Mesothelial cell of epicardium (in vitro differentiated cells): ENCODE measurements around the gene SERPINE2. TPM values are rescaled to one million over a fixed set of nuclear protein-coding genes. Genes with fewer than 3 reads are reported as not detected.

ENCODE experiments used
- DNase-seq, 2 experiments: peaks; one replicate each; pipeline ENCODE4 v3.0.0; 2021; ENCODE audit warnings: low spot score in 2 of 2; ENCODE audit not compliant: unreplicated experiment in 2 of 2
- H3K27ac Mint-ChIP-seq: 2 replicates; pipeline ENCODE4 v1.8.0; 2021; ENCODE audit warnings: mixed read lengths
- H3K27me3 Mint-ChIP-seq: 2 replicates; pipeline ENCODE4 v1.8.0; 2021; ENCODE audit warnings: low read depth, mixed read lengths
- H3K36me3 Mint-ChIP-seq: 2 replicates; pipeline ENCODE4 v1.8.0; 2021; ENCODE audit warnings: mixed read lengths
- H3K4me1 Mint-ChIP-seq: 2 replicates; pipeline ENCODE4 v1.8.0; 2021; ENCODE audit warnings: mixed read lengths
- H3K4me3 Mint-ChIP-seq: 2 replicates; pipeline ENCODE4 v1.8.0; 2021; ENCODE audit warnings: mild to moderate bottlenecking, moderate library complexity, mixed read lengths
- H3K9me3 Mint-ChIP-seq: 2 replicates; pipeline ENCODE4 v1.8.0; 2021; ENCODE audit warnings: mixed read lengths
- CTCF ChIP-seq: fragments of 200-600 bp; sonication (generic); IDR thresholded peaks from one replicate; pipeline ENCODE4 v1.5.0; 2021; ENCODE audit warnings: antibody characterized with exemption; ENCODE audit not compliant: unreplicated experiment
- total RNA-seq: library from RNA; stranded (reverse); gene quantifications from 3 replicates; pipeline ENCODE4 v1.2.1, GENCODE V29; 2021

SERPINE2 gene
- total RNA-seq, 1 donor from 2014 or later, result 49.9 TPM

- Mint-ChIP-seq H3K27me3 (no peaks in the 10 kb centered on the region), H3K36me3 (peaks cover 1% of the 10 kb centered on the region), H3K4me1 (peaks cover 26% of the 10 kb centered on the region), H3K9me3 (no peaks in the 10 kb centered on the region), H3K27ac (no peak overlapping the region), H3K4me3 (no peak overlapping the region)
- no peak for TF ChIP-seq CTCF
- no peak for DNase-seq
Observed at GRCh38 chr2:223947711-223948205, 91.3 kb downstream of the SERPINE2 start.

DNA sequence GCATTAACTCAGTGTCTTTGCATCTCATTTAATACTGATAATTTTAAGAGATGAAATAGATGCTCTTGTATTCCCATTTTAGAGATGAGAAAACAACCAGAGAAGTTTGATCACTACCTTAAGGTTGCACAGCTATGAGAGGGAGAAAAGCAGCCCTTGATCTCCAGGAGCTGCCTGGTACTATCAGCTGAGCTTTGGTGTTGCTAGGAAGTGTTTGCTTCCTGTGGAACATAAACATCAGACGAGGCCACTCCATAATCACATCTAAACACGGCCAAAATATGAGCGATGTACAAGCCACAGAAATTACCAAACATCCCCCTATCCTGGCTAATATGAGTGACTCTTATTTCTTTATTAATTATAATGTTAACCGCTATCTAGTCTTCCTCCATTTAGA, 93.3 kb downstream of the SERPINE2 start:
- DNase-seq, result no peak
- Mint-ChIP-seq H3K4me1 (peaks cover 28% of the 10 kb centered on the region), H3K4me3 (peak overlapping the region; percentile 93), H3K36me3 (peaks cover 4% of the 10 kb centered on the region), H3K9me3 (no peaks in the 10 kb centered on the region), H3K27ac (no peak overlapping the region), H3K27me3 (no peaks in the 10 kb centered on the region)
- TF ChIP-seq CTCF, result no peak

DNA sequence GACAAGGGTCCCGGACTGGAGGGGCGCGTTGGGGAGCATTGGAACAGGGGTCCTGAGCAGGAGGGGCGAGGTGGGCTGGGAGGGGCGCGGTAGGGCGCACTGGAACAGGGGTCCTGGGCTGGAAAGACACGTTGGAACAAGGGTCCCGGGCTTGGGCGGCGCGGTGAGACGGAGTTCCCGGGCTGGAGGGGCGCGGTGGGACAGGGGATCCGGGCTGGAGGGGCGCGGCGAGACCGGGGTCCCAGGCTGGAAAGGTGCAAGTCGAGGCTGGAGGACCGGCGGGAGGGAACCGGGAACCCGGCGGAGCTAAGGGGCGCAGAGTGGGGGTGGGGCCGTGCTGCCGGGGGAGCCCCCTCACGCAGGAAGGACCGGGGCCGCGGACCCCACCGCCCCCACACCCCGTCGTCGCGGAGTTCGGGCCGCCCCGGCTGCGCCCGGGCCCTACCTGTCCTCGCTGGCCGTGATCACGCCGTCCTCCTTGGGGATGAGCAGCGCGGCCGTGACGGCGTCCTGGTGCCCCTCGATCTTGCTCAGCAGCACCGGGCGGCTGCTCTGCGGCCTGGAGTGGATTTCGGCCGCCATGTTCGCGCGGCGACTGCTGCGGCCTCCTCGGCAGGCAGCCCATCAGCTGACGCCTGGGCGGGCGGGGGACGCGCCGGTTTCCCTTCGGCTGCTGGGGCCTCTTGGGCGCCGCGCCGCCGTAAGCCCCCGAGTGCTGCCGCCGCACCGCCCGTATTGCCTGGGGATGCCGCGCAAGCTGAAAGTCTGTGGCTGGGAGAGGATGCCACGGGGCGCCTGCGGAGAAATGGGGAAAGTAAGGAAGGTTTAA, 94.2 kb downstream of the SERPINE2 start, which contains the start of gene WDFY1:
WDFY1 (minus strand) TSS at position 633 of the 829 bp plus-strand sequence; CDS start at position 582, 51 bp downstream.
- Mint-ChIP-seq H3K36me3 (peaks cover 4% of the 10 kb centered on the region), H3K4me3 (peak within 1 kb of the TSS; percentile 93), H3K27ac (peak within 1 kb of the TSS; percentile 93), H3K4me1 (peaks cover 26% of the 10 kb centered on the region), H3K27me3 (no peaks in the 10 kb centered on the region), H3K9me3 (no peaks in the 10 kb centered on the region)
- DNase-seq, result peak; percentile 78 to 88
- no peak for TF ChIP-seq CTCF

GRCh38 chr2:223944166-223944702, 94.9 kb downstream of the SERPINE2 start:
- no peak for TF ChIP-seq CTCF
- H3K36me3 Mint-ChIP-seq, result peaks cover 10% of the 10 kb centered on the region
- H3K4me1 Mint-ChIP-seq, result peaks cover 26% of the 10 kb centered on the region
- H3K27me3 Mint-ChIP-seq, result no peaks in the 10 kb centered on the region
- no peaks in the 10 kb centered on the region for H3K9me3 Mint-ChIP-seq
- peak overlapping the region; percentile 93 for H3K4me3 Mint-ChIP-seq
- peak overlapping the region; percentile 93 for H3K27ac Mint-ChIP-seq
- DNase-seq, result peak; percentile 23 to 63

DNA sequence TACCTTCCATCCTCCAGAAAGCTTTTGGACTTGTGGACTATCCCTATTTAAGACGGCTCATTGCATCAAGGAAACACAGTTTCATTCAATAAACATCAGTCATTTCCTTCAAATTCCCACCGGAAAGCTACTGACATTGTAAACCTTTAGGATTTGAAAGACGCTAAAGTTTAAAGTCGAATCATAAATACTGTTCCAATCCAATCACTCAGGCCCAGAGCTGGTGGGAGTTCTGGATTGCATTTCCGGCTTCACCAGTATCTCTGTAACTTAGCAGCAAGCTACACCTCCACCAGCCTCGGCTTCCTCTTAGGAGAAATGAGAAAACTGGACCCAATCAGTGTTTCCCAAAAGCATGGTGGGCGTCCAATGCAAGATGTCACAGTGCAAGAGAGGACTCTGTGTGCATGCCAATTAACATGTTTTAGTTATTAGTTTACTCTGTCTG, 95.5 kb downstream of the SERPINE2 start:
- H3K4me3 Mint-ChIP-seq, result peak overlapping the region; percentile 93
- H3K36me3 Mint-ChIP-seq, result peaks cover 10% of the 10 kb centered on the region
- no peaks in the 10 kb centered on the region for H3K9me3 Mint-ChIP-seq
- no peak for TF ChIP-seq CTCF
- peaks cover 25% of the 10 kb centered on the region for H3K4me1 Mint-ChIP-seq
- no peak for DNase-seq
- peak overlapping the region; percentile 93 for H3K27ac Mint-ChIP-seq
- no peaks in the 10 kb centered on the region for H3K27me3 Mint-ChIP-seq
